Upper lobe of left lung (tissue), 4 donors: ENCODE data around the gene FXYD7.

ENCODE experiments used
- CTCF ChIP-seq, 6 experiments: fragments of 450-650 bp in 4 of 6; fragments of 200-600 bp in 2 of 6; sonication (generic) in 2 of 6; IDR thresholded peaks; one replicate each; pipeline ENCODE4 v1.5.1; 2016 to 2019; ENCODE audit warnings: antibody characterized with exemption in 6 of 6
- POLR2A ChIP-seq, 4 donors: fragments of 450-650 bp; IDR thresholded peaks; one replicate each; pipeline ENCODE4 v1.5.1; 2016 to 2017; ENCODE audit warnings: antibody characterized with exemption in 4 of 4, mild to moderate bottlenecking in 2 of 4
- POLR2AphosphoS5 ChIP-seq, 2 donors: sonication (generic); formaldehyde crosslinking; IDR thresholded peaks; one replicate each; pipeline ENCODE4 v1.5.1; 2017; ENCODE audit warnings: antibody characterized with exemption in 2 of 2

- TF ChIP-seq CTCF (IDR thresholded peaks at IDR 0.05) (no peak), POLR2A (IDR thresholded peaks at IDR 0.05) (no peak), POLR2AphosphoS5 (IDR thresholded peaks at IDR 0.05) (no peak)
Measured at GRCh38 chr19:35127871-35128270, 15.2 kb upstream of the FXYD7 start.
